Epithelial cell of proximal tubule (primary cell): ENCODE results near the gene RPS6KA2. TPM values are rescaled to one million over a fixed set of nuclear protein-coding genes. Genes with fewer than 3 reads are reported as not detected.

Experiments used
- DNase-seq: peaks from one replicate; pipeline ENCODE4 v3.0.0-alpha.2; 2011; ENCODE audit warnings: low read depth
- H3K4me3 ChIP-seq: 2 replicates; pipeline ENCODE4 v1.5.1; 2011; ENCODE audit warnings: low read depth, mild to moderate bottlenecking, low read length
- CTCF ChIP-seq: conservative IDR thresholded peaks from 2 replicates; pipeline ENCODE4 v1.5.1; 2012; ENCODE audit warnings: low read depth, mild to moderate bottlenecking, low read length
- total RNA-seq: library from RNA; depleted of rRNA; stranded (reverse); fragments of >200 nt; gene quantifications from 2 replicates; pipeline ENCODE4 v1.2.3, GENCODE V29; 2015

RPS6KA2 gene
- total RNA-seq, 1 donor from 2014 or later: 20.8 TPM

DNA sequence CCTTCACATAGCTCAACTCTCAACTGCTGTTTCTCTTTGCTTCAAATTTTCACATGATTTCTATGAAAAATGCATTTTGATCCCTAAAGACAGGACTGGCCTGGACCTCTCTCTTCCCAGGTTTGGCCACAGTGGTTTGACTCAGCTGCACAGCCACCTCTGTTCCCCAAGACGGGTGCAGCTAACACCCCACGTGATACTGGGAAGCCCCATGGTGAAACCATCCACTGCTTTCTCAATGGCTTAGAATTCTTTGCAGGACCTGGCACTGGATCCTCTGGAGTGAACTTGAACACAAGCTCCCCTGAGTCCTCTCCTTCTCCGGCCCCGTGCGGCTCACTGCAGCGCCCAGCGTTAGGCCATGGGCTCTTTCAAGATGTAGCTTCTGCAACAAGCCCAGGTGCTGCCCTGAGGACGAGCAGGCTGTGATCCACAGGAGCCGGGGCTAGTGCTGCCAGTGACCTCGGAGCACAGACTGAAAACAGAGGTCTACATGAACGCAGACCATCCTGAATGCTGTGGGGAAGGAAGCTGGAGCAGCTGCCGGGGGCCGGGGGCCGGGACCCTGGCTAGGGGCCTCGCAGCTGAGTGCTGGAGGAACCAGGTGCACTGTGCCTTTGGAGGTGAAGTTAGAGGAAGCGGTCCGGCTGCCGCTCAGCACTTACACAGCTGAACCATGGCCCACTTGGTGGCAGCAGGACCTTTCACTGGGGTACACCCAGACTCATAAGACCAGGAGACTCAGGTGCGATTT lies 185.5 kb downstream of the RPS6KA2 start:
- TF ChIP-seq CTCF: no peak
- no peak for DNase-seq
- H3K4me3 ChIP-seq: no peak overlapping the region

DNA sequence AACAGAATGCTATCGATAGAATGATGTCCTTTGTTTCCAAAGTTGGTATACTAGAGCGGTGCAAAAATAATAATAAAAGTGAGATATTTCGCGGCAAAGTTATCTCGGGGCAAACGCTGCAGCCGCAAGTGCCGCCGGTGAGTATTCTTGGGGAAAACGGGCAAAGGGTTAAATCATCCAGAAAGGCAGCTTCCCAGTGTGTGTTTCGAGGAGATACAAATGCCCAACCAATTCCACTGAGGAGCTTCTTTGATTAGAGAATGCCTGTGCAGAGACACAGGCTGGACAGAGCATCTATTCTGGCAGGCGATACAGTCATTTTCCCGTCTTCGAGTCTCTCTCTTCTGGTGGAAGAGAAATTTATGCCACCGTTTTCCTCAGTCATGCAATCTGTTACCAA lies 186.3 kb downstream of the RPS6KA2 start:
- no peak for TF ChIP-seq CTCF
- H3K4me3 ChIP-seq: no peak overlapping the region
- DNase-seq: no peak

GRCh38 chr6:166440106-166440505 lies 186.9 kb downstream of the RPS6KA2 start:
- DNase-seq: no peak
- H3K4me3 ChIP-seq: no peak overlapping the region
- TF ChIP-seq CTCF: no peak

DNA sequence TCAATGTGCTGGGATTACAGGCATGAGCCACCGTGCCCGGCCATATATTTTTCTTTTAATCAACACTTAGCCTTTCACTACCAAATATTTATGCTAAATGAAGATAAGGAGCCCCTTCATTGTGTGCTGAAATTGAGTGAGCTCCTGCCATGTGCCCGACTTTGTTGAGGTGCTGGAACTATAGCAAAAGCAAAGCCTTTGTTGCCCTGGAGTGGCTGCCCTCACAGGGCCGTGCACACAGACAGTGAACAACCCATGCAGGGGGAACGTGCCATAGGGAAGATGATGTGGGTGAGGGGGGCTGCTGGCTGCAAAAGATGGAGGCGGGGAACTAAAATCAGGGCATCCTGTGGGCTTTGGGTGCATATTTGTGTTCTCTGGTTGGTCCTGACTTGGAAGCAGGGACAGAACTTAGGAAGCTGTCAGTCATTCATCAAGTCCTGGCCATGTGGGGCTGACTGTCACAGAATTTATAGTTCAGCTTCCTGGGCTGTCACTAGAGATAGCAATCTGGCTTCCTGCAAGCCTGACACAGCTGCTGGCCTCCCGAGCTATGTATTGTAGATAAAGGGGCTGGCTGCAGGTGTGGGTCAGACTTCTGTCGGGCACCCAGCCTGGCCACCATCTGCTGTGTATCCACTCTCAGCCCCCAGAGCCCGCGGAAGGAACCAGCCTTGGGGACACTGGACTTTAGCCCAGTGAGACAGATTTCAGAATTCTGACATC lies 187.5 kb downstream of the RPS6KA2 start:
- DNase-seq: no peak
- H3K4me3 ChIP-seq: no peak overlapping the region
- no peak for TF ChIP-seq CTCF

DNA sequence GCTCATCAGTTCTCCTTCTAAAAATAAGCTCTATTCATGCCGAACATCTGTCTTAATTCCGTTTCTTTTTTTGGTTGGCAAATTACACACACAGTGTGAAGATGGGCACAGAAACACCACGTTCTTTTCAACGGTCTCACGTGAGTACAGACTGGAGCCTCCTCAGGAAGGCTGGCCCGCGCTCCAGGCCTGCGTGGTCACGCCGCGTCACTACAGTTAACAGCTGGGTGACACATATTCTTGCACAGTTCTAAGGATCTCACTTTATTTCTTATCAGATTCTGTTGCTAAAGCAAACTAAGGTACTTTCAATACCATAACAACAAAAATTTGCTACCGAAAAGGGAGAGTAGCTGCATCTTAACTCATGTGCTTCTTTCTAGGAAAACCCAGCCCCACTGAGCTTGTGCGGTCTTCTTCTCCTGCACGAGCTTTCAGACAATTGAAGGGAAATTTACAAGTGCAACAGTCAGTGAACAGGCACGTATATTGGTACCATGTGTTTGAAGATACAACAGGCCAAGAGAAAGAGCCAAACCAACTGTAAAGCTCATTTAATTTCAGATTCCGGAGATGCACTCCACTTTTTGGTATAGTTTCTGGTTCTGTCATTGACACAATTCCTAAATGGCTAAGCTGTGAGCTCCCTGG lies 188.7 kb downstream of the RPS6KA2 start:
- TF ChIP-seq CTCF: no peak
- no peak for DNase-seq
- H3K4me3 ChIP-seq: no peak overlapping the region

DNA sequence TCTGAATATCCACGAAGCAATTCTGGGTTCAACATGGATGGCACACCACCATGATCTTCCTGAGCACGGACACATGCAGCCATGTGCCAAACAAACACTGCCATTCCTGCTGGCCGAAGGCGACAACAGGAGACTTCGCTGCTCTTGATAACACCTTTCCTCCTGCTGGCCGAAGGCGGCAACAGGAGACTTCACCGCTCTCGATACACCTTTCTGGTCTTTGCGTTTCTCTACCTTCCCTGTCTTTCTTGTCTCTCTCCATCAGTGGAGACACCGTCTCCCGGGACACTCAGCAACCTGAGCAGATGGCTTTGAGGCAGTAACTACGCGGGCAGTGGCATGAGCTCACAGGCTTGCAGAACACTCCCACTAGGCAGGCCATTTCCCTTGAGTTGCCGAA lies 189.4 kb downstream of the RPS6KA2 start:
- no peak overlapping the region for H3K4me3 ChIP-seq
- no peak for DNase-seq
- no peak for TF ChIP-seq CTCF
